ENCODE data around the gene SLC22A5. TPM values are rescaled to one million over a fixed set of nuclear protein-coding genes. Genes with fewer than 3 reads are reported as not detected.

Gene SLC22A5
- total and polyA plus RNA-seq, 2 experiments from 2014 or later, result 14.7 to 20.8 TPM

- Histone ChIP-seq H3K4me1 (ENCODE audit: insufficient read depth) (peaks cover 45% of the 10 kb centered on the region), H3K36me3 (replicated peaks; ENCODE audit: insufficient read depth, low read depth) (no peaks in the 10 kb centered on the region), H2AFZ (no peak overlapping the region), H3K4me2 (peak overlapping the region; percentile 55), H3K9me2 (replicated peaks; ENCODE audit: insufficient read depth) (no peaks in the 10 kb centered on the region), H4K20me1 (ENCODE audit: insufficient read depth, poor library complexity, severe bottlenecking) (no peaks in the 10 kb centered on the region), H3K27me3 (no peaks in the 10 kb centered on the region), H3K79me2 (peaks cover 7% of the 10 kb centered on the region), H3K9me3 (ENCODE audit: low read depth) (no peaks in the 10 kb centered on the region), H3K4me3 (no peak overlapping the region), H3K27ac (peak overlapping the region; percentile 94)
- TF ChIP-seq, protein P1, sequence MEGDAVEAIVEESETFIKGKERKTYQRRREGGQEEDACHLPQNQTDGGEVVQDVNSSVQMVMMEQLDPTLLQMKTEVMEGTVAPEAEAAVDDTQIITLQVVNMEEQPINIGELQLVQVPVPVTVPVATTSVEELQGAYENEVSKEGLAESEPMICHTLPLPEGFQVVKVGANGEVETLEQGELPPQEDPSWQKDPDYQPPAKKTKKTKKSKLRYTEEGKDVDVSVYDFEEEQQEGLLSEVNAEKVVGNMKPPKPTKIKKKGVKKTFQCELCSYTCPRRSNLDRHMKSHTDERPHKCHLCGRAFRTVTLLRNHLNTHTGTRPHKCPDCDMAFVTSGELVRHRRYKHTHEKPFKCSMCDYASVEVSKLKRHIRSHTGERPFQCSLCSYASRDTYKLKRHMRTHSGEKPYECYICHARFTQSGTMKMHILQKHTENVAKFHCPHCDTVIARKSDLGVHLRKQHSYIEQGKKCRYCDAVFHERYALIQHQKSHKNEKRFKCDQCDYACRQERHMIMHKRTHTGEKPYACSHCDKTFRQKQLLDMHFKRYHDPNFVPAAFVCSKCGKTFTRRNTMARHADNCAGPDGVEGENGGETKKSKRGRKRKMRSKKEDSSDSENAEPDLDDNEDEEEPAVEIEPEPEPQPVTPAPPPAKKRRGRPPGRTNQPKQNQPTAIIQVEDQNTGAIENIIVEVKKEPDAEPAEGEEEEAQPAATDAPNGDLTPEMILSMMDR (IDR thresholded peaks at IDR 0.05; ENCODE audit: poor library complexity), result no peak
- TF ChIP-seq EZH2 (IDR thresholded peaks at IDR 0.05; ENCODE audit: borderline replicate concordance), result no peak
- TF ChIP-seq EZH2phosphoT487 (IDR thresholded peaks at IDR 0.05; ENCODE audit: low read depth, severe bottlenecking, unreplicated experiment), result no peak
- 75% methylated on average over 9 of the region's 9 CpGs for WGBS (ENCODE audit: low lambda C conversion rate, missing lambda C conversion rate)
- DNase-seq (ENCODE audit: low spot score), result peak; percentile 66
Measured at GRCh38 chr5:132428484-132429462, 59.3 kb downstream of the SLC22A5 start.

DNA sequence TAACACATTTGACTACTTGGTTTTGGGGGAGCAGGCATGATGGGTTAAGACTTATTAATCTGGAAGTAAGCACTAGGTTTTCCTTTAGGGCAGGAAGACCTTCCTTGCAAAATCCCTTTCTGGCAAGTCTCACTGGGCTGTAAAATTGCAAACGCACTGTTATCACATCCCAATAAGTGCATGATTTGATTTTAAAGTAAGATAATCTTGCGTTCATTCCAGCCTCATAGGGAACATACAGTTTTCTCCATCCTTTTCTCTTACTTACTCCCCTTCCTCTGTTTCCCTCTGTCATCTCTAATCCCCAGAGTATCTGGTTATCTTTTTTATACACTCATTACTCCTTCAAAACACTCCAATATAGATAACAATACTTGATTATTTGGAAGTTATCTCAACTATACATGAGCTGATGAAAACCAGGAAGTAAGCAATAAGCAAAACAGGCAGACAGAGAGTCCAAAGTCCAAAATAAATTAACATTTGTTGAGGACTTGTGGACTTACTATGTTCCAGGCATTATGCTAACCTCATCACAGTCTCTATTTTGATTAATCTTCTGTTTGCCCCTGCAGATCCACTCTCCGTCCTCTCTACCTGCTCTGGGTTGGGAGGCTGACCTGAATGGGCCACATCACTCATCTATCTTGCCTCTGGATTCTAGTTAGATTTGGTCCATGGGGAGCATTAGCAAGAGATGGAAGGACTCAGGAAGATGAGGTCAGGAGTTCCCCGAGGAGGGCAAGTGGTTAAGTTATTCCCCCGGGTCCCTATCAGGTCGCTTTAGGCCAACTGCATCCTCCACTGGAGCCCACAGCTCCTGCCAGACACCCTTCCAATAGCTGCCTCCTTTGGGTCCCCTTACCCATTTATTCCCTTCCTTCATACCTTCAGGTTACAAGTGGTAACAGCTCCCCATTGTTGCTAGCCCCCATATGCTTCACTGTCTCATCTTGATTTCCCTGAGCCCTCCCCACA lies 60.2 kb downstream of the SLC22A5 start:
- Histone ChIP-seq H3K27me3 (no peaks in the 10 kb centered on the region), H3K4me1 (ENCODE audit: insufficient read depth) (peaks cover 52% of the 10 kb centered on the region), H4K20me1 (ENCODE audit: insufficient read depth, poor library complexity, severe bottlenecking) (no peaks in the 10 kb centered on the region), H3K4me3 (no peak overlapping the region), H3K36me3 (replicated peaks; ENCODE audit: insufficient read depth, low read depth) (no peaks in the 10 kb centered on the region), H3K9me2 (replicated peaks; ENCODE audit: insufficient read depth) (no peaks in the 10 kb centered on the region), H3K79me2 (peaks cover 7% of the 10 kb centered on the region), H3K4me2 (peak overlapping the region; percentile 55), H2AFZ (no peak overlapping the region), H3K27ac (peak overlapping the region; percentile 94), H3K9me3 (ENCODE audit: low read depth) (no peaks in the 10 kb centered on the region)
- no peak for TF ChIP-seq EZH2phosphoT487 (IDR thresholded peaks at IDR 0.05; ENCODE audit: low read depth, severe bottlenecking, unreplicated experiment)
- TF ChIP-seq EZH2 (IDR thresholded peaks at IDR 0.05; ENCODE audit: borderline replicate concordance), result no peak
- TF ChIP-seq, protein P1 (IDR thresholded peaks at IDR 0.05; ENCODE audit: poor library complexity), result no peak
- no peak for DNase-seq (ENCODE audit: low spot score)
- WGBS (ENCODE audit: low lambda C conversion rate, missing lambda C conversion rate), result 56% methylated on average over 6 of the region's 6 CpGs

DNA sequence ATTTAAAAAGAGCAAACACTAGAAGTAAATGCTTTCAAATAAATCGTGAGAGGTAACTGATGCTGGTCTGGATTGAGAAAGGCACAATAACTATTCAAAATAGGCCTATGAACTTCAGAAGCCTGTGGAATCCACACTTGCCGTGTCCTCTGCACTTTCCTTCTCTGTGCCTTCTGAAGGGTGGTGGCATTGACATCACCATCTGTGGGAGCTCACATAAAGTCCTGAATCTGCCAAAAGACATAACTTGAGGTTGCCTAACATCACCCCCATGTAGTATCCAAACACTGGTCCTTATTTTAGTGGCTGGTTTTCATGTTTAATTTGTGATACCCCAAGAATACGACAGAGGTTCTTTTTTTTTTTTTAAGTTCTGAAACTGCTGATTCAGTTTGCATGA lies 61.2 kb downstream of the SLC22A5 start:
- Histone ChIP-seq H3K27ac (no peak overlapping the region), H3K4me3 (no peak overlapping the region), H3K4me1 (ENCODE audit: insufficient read depth) (peaks cover 61% of the 10 kb centered on the region), H4K20me1 (ENCODE audit: insufficient read depth, poor library complexity, severe bottlenecking) (no peaks in the 10 kb centered on the region), H3K36me3 (replicated peaks; ENCODE audit: insufficient read depth, low read depth) (no peaks in the 10 kb centered on the region), H3K79me2 (peaks cover 3% of the 10 kb centered on the region), H3K4me2 (no peak overlapping the region), H3K27me3 (no peaks in the 10 kb centered on the region), H3K9me2 (replicated peaks; ENCODE audit: insufficient read depth) (no peaks in the 10 kb centered on the region), H2AFZ (no peak overlapping the region), H3K9me3 (ENCODE audit: low read depth) (no peaks in the 10 kb centered on the region)
- 91% methylated on average over 3 of the region's 3 CpGs for WGBS (ENCODE audit: low lambda C conversion rate, missing lambda C conversion rate)
- DNase-seq (ENCODE audit: low spot score), result no peak
- TF ChIP-seq, protein P1 (IDR thresholded peaks at IDR 0.05; ENCODE audit: poor library complexity), result no peak
- no peak for TF ChIP-seq EZH2 (IDR thresholded peaks at IDR 0.05; ENCODE audit: borderline replicate concordance)
- no peak for TF ChIP-seq EZH2phosphoT487 (IDR thresholded peaks at IDR 0.05; ENCODE audit: low read depth, severe bottlenecking, unreplicated experiment)

Data from hepatocyte (in vitro differentiated cells).